ENCODE results near the gene RAB1B.
"Not testable (repeated sequence)": the region's sequence is repeated elsewhere in the genome, so short reads cannot be mapped to it uniquely, and the experiment has no call there.

RAB1B gene

GRCh38 chr11:66247801-66248200, 20.6 kb upstream of the RAB1B start:
- Histone ChIP-seq H3K9me3 (no peaks in the 10 kb centered on the region), H3K4me1 (no peaks in the 10 kb centered on the region), H3K27me3 (ENCODE audit: low read depth) (no peaks in the 10 kb centered on the region), H3K36me3 (replicated peaks) (no peaks in the 10 kb centered on the region), H3K4me3 (no peak overlapping the region)
- in situ Hi-C loops (cut with MboI; ENCODE audit: low sequenced_read_pairs), result no loop called here
- DNase-seq (ENCODE audit: low spot score in 2 of 2), result no peak

DNA sequence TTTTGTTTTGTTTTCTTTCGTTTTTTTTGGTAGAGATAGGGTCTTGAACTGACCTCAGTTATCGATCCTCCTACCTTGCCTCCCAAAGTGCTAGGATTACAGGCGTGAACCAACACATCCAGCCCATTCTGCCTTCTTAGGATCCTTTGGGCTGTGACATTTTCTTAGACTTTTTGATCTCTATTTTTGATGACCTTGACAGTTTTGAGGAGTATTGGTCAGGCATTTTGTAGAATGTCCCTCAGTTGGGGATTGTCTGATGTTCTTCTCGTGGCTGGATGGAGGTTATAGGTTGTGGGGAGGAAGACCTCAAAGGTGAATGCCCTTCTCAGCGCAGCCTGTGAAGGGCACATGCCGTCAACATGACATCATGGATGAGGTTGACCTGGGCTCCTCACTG, 19.5 kb upstream of the RAB1B start:
- H3K9me3 ChIP-seq, result no peaks in the 10 kb centered on the region
- no peak overlapping the region for H3K4me3 ChIP-seq
- in situ Hi-C loops (cut with MboI; ENCODE audit: low sequenced_read_pairs), result no loop called here
- H3K27me3 ChIP-seq (ENCODE audit: low read depth), result no peaks in the 10 kb centered on the region
- H3K4me1 ChIP-seq, result no peaks in the 10 kb centered on the region
- no peak for DNase-seq (ENCODE audit: low spot score in 2 of 2)
- no peaks in the 10 kb centered on the region for H3K36me3 ChIP-seq (replicated peaks)

DNA sequence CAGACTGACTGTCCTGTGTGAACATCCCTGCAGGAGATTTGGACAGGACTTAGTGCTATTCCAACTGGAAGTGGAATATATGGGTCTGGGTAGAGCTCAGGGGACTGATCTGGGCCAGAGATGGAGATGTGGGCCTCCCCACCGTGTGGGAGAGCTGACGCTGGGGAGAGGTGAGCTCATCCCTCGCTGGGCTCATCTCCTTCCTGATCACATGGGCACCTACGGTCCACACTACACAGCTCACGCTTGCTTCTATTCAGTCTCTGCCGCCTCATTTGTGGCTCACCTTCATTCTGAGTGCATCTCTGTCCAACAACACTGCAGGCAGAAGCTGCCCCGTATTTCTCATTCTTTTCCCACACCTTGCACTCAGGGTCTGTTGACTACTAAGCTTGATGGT, 16.6 kb upstream of the RAB1B start:
- H3K4me1 ChIP-seq, result peaks cover 3% of the 10 kb centered on the region
- no peaks in the 10 kb centered on the region for H3K27me3 ChIP-seq (ENCODE audit: low read depth)
- in situ Hi-C loops (cut with MboI; ENCODE audit: low sequenced_read_pairs), result no loop called here
- DNase-seq (ENCODE audit: low spot score in 2 of 2), result no peak
- H3K36me3 ChIP-seq (replicated peaks), result no peaks in the 10 kb centered on the region
- no peak overlapping the region for H3K4me3 ChIP-seq
- no peaks in the 10 kb centered on the region for H3K9me3 ChIP-seq

DNA sequence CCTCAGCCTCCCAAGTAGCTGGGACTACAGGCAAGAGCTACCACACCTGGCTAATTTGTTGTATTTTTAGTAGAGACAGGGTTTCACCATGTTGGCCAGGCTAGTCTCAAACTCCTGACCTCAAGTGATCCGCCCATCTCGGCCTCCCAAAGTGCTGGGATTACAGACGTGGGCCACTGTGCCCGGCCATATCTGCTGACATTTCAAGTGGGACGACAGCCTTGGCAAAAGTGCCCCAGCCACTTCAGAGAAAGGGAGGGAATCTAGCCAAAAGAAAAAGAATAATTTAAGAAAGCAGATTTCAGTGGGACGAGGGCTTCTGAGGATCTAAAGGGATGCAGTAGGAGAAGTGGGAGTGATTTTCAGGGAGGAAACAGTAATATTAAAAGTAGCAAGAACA, 15.4 kb upstream of the RAB1B start:
- H3K4me1 ChIP-seq; H3K9me3 ChIP-seq; in situ Hi-C loops (cut with MboI; ENCODE audit: low sequenced_read_pairs); H3K27me3 ChIP-seq (ENCODE audit: low read depth); DNase-seq (ENCODE audit: low spot score in 2 of 2); H3K36me3 ChIP-seq (replicated peaks); H3K4me3 ChIP-seq: not testable (repeated sequence)

DNA sequence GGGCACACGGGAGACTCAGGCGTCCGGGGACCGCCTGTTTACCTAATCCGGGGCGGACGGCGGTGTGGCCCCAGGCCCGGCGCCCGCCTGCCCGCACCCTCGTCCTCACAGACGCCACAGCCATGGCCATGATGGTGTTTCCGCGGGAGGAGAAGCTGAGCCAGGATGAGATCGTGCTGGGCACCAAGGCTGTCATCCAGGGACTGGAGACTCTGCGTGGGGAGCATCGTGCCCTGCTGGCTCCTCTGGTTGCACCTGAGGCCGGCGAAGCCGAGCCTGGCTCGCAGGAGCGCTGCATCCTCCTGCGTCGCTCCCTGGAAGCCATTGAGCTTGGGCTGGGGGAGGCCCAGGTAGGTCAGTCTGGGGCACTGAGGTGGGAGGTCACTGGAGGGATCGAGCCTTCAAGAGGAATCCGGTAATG, 10.0 kb upstream of the RAB1B start:
- Histone ChIP-seq H3K9me3 (no peaks in the 10 kb centered on the region), H3K4me3 (peak overlapping the region; percentile 92), H3K27me3 (ENCODE audit: low read depth) (no peaks in the 10 kb centered on the region), H3K36me3 (replicated peaks) (peaks cover 36% of the 10 kb centered on the region), H3K4me1 (peaks cover 11% of the 10 kb centered on the region)
- DNase-seq (ENCODE audit: low spot score in 2 of 2), result no peak
- in situ Hi-C loops (cut with MboI; ENCODE audit: low sequenced_read_pairs), result no loop called here

- no peak for DNase-seq (ENCODE audit: low spot score in 2 of 2)
- Histone ChIP-seq H3K36me3 (replicated peaks) (peaks cover 37% of the 10 kb centered on the region), H3K27me3 (ENCODE audit: low read depth) (no peaks in the 10 kb centered on the region), H3K4me3 (no peak overlapping the region; the same call in 1 of the 2 replicates), H3K9me3 (no peaks in the 10 kb centered on the region), H3K4me1 (peaks cover 11% of the 10 kb centered on the region)
- in situ Hi-C loops (cut with MboI; ENCODE audit: low sequenced_read_pairs), result no loop called here
Observed at GRCh38 chr11:66259225-66259624, 9.2 kb upstream of the RAB1B start.

DNA sequence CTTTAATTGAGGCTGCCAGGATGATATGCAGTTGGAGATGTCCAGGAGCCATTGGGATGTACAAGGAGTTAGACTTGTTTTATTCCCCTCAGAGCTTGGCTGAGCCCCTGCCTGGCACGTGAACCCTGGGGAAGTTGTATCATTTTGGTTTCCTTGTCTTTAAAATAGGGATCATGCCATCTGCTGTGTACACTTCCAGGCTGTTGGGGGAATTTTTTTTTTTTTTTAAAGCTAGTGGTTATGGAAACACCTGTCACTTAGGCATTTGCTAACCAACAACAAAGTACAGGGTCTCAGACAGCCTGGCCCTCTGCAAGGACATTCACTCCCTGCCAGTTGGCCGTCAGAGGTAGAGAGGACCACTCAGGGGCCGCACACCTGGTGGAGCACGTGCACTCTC, 8.5 kb upstream of the RAB1B start:
- in situ Hi-C loops (cut with MboI; ENCODE audit: low sequenced_read_pairs), result no loop called here
- Histone ChIP-seq H3K27me3 (ENCODE audit: low read depth) (no peaks in the 10 kb centered on the region), H3K4me1 (peaks cover 11% of the 10 kb centered on the region), H3K9me3 (no peaks in the 10 kb centered on the region), H3K4me3 (no peak overlapping the region), H3K36me3 (replicated peaks) (peaks cover 44% of the 10 kb centered on the region)
- no peak for DNase-seq (ENCODE audit: low spot score in 2 of 2)

DNA sequence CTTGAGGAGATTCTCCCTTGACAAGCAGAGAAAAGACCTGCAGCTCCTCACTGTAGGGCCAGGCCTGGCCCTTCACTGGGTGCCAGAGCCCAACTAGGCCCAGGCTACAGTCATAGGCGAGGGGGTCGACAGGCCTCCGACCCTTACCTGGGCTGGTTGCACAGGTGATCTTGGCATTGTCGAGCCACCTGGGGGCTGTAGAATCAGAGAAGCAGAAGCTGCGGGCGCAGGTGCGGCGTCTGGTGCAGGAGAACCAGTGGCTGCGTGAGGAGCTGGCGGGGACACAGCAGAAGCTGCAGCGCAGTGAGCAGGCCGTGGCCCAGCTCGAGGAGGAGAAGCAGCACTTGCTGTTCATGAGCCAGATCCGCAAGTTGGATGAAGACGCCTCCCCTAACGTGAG, 6.9 kb upstream of the RAB1B start:
- in situ Hi-C loops (cut with MboI; ENCODE audit: low sequenced_read_pairs), result no loop called here
- H3K9me3 ChIP-seq, result no peaks in the 10 kb centered on the region
- H3K4me3 ChIP-seq, result no peak overlapping the region
- peaks cover 11% of the 10 kb centered on the region for H3K4me1 ChIP-seq
- peaks cover 54% of the 10 kb centered on the region for H3K36me3 ChIP-seq (replicated peaks)
- no peaks in the 10 kb centered on the region for H3K27me3 ChIP-seq (ENCODE audit: low read depth)
- DNase-seq (ENCODE audit: low spot score in 2 of 2), result no peak

- no peak overlapping the region for H3K4me3 ChIP-seq
- no peaks in the 10 kb centered on the region for H3K9me3 ChIP-seq
- in situ Hi-C loops (cut with MboI; ENCODE audit: low sequenced_read_pairs), result no loop called here
- no peak for DNase-seq (ENCODE audit: low spot score in 2 of 2)
- no peaks in the 10 kb centered on the region for H3K27me3 ChIP-seq (ENCODE audit: low read depth)
- peaks cover 61% of the 10 kb centered on the region for H3K36me3 ChIP-seq (replicated peaks)
- H3K4me1 ChIP-seq, result peaks cover 9% of the 10 kb centered on the region
Observed at GRCh38 chr11:66262191-66262590, 6.2 kb upstream of the RAB1B start.

- no peak for DNase-seq (ENCODE audit: low spot score in 2 of 2)
- Histone ChIP-seq H3K36me3 (replicated peaks) (peaks cover 61% of the 10 kb centered on the region), H3K4me3 (no peak overlapping the region), H3K4me1 (peaks cover 9% of the 10 kb centered on the region), H3K9me3 (no peaks in the 10 kb centered on the region), H3K27me3 (ENCODE audit: low read depth) (no peaks in the 10 kb centered on the region)
- in situ Hi-C loops (cut with MboI; ENCODE audit: low sequenced_read_pairs), result no loop called here
Observed at GRCh38 chr11:66262696-66263095, 5.7 kb upstream of the RAB1B start.

DNA sequence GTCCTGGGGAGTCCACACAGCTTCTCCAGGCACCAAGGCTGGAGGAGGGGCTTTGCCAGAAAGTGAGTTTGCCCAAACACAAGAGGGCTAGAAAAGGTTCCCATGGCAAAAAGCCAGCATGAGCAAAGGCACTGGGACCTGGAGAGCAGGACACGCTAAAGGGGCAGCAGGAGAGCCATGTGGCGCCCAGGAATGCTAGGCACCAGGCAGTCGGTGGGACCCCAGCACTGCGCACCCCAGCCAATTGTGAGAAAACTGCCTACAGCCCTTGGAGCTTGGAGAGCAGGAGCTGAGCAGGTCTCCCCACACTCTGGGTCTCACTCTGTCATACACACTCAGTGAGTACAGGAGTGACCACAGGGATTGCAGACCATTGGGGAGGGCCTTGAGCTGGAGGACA, 5.2 kb upstream of the RAB1B start:
- Histone ChIP-seq H3K4me1 (peaks cover 12% of the 10 kb centered on the region), H3K27me3 (ENCODE audit: low read depth) (no peaks in the 10 kb centered on the region), H3K9me3 (no peaks in the 10 kb centered on the region), H3K36me3 (replicated peaks) (peaks cover 61% of the 10 kb centered on the region), H3K4me3 (no peak overlapping the region)
- no peak for DNase-seq (ENCODE audit: low spot score in 2 of 2)
- in situ Hi-C loops (cut with MboI; ENCODE audit: low sequenced_read_pairs), result no loop called here

DNA sequence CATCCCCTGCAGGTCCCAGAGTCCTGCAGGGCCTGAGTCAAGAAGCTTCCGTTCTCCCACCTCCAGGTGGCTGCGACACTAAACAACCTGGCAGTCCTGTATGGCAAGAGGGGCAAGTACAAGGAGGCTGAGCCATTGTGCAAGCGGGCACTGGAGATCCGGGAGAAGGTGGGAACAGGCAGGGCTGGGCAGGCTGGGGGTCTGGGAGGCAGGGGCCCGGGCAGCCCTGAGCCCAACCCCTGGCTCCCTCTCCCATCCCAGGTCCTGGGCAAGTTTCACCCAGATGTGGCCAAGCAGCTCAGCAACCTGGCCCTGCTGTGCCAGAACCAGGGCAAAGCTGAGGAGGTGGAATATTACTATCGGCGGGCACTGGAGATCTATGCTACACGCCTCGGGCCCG, 4.7 kb upstream of the RAB1B start:
- no peaks in the 10 kb centered on the region for H3K9me3 ChIP-seq
- H3K27me3 ChIP-seq (ENCODE audit: low read depth), result no peaks in the 10 kb centered on the region
- H3K4me1 ChIP-seq, result peaks cover 9% of the 10 kb centered on the region
- DNase-seq (ENCODE audit: low spot score in 2 of 2), result no peak
- no peak overlapping the region for H3K4me3 ChIP-seq
- in situ Hi-C loops (cut with MboI; ENCODE audit: low sequenced_read_pairs), result no loop called here
- peaks cover 61% of the 10 kb centered on the region for H3K36me3 ChIP-seq (replicated peaks)

DNA sequence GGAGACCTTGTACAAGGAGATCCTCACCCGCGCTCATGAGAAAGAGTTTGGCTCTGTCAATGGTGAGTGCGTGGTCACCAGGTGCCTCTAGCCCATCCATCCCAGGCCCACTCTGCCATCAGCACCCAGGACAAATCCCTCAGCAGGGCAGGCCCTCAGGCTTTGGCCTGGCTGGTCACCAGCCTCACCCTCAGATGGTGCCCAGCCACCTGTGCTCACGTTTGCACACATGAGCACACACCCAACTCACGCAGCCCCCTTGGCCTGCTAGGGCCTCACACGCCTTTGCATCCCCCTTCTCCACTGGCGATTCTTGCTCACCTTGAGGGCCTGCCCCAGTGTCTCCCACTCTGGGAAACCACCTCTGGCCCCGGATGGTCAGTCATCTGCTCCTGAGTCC, 4.1 kb upstream of the RAB1B start:
- Histone ChIP-seq H3K36me3 (replicated peaks) (peaks cover 56% of the 10 kb centered on the region), H3K4me3 (no peak overlapping the region), H3K27me3 (ENCODE audit: low read depth) (no peaks in the 10 kb centered on the region), H3K4me1 (peaks cover 7% of the 10 kb centered on the region), H3K9me3 (no peaks in the 10 kb centered on the region)
- in situ Hi-C loops (cut with MboI; ENCODE audit: low sequenced_read_pairs), result no loop called here
- no peak for DNase-seq (ENCODE audit: low spot score in 2 of 2)

GRCh38 chr11:66264914-66265313, 3.5 kb upstream of the RAB1B start:
- in situ Hi-C loops (cut with MboI; ENCODE audit: low sequenced_read_pairs), result no loop called here
- peaks cover 52% of the 10 kb centered on the region for H3K36me3 ChIP-seq (replicated peaks)
- H3K27me3 ChIP-seq (ENCODE audit: low read depth), result no peaks in the 10 kb centered on the region
- no peak overlapping the region for H3K4me3 ChIP-seq
- DNase-seq (ENCODE audit: low spot score in 2 of 2), result peak in 1 of 2 experiments; percentile 68
- peaks cover 8% of the 10 kb centered on the region for H3K4me1 ChIP-seq
- no peaks in the 10 kb centered on the region for H3K9me3 ChIP-seq

GRCh38 chr11:66265531-66266377, 2.7 kb upstream of the RAB1B start:
- Histone ChIP-seq H3K4me3 (no peak overlapping the region), H3K36me3 (replicated peaks) (peaks cover 45% of the 10 kb centered on the region), H3K4me1 (peaks cover 8% of the 10 kb centered on the region), H3K9me3 (no peaks in the 10 kb centered on the region), H3K27me3 (ENCODE audit: low read depth) (no peaks in the 10 kb centered on the region)
- in situ Hi-C loops (cut with MboI; ENCODE audit: low sequenced_read_pairs), result no loop called here
- no peak for DNase-seq (ENCODE audit: low spot score in 2 of 2)
